GM12801 (cell line): ENCODE data around the gene ZNF285.

Experiments used
- CTCF ChIP-seq: IDR thresholded peaks from one replicate; pipeline ENCODE4 v1.5.1; 2011; ENCODE audit warnings: control low read depth; ENCODE audit not compliant: insufficient read length; ENCODE audit errors: extremely low read depth

The ZNF285 gene

GRCh38 chr19:44401139-44402115 is at the start of gene ZNF285:
TSS of gene ZNF285 (minus strand) at chr19:44401608. CDS start at chr19:44397213, 4,395 bp downstream.
- TF ChIP-seq CTCF = no peak

GRCh38 chr19:44447916-44448674 is 46.7 kb upstream of the ZNF285 start, which contains the start of gene ZNF229:
TSS of gene ZNF229 (minus strand) at chr19:44448472. CDS start at chr19:44442847, 5,625 bp downstream.
- no peak for TF ChIP-seq CTCF

GRCh38 chr19:44438441-44438840 is 37.0 kb upstream of the ZNF285 start:
- TF ChIP-seq CTCF = no peak

GRCh38 chr19:44435441-44435840 is 34.0 kb upstream of the ZNF285 start:
- no peak for TF ChIP-seq CTCF

- TF ChIP-seq CTCF = no peak
Observed at GRCh38 chr19:44430956-44431355, 29.5 kb upstream of the ZNF285 start.

GRCh38 chr19:44374789-44375188 is 26.6 kb downstream of the ZNF285 start:
- no peak for TF ChIP-seq CTCF

GRCh38 chr19:44371815-44372480 is 29.5 kb downstream of the ZNF285 start:
- no peak for TF ChIP-seq CTCF
